Endothelial cell of hepatic sinusoid (primary cell): ENCODE data around the gene AMHR2.
"Not testable (repeated sequence)": the region's sequence is repeated elsewhere in the genome, so short reads cannot be mapped to it uniquely, and the experiment has no call there.

Experiments used
- in situ Hi-C: cut with HindIII; loops from 2 replicates; pipeline ENCODE4 v1.10.0; 2017; ENCODE audit warnings: low sequenced_read_pairs

AMHR2 gene

DNA sequence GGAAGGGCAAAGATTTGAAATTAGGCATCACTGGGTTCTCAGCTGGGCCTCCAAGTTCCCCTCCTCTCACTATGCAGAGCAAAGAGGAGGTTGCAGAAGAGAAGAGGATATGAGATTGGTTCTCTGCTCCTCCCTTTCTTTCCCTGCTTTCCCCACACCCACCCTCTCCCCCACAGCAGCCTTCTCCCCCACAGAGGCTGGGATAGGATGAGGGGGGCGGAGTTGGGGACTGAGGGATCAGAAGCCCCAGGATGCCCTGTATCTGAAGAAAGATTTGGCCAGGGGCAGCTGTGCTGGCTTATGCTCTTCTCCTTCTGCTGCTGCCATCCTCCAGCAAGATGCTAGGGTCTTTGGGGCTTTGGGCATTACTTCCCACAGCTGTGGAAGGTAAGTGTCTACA, at the start of gene AMHR2:
Gene AMHR2 (plus strand): TSS at position 259 of the 400 bp plus-strand sequence. CDS start 80 bp downstream, at position 339.
- in situ Hi-C loops, result loop anchor here (5.0 kb wide), 1 partner anchor 81 kb away; no protein-coding TSS in a partner anchor

DNA sequence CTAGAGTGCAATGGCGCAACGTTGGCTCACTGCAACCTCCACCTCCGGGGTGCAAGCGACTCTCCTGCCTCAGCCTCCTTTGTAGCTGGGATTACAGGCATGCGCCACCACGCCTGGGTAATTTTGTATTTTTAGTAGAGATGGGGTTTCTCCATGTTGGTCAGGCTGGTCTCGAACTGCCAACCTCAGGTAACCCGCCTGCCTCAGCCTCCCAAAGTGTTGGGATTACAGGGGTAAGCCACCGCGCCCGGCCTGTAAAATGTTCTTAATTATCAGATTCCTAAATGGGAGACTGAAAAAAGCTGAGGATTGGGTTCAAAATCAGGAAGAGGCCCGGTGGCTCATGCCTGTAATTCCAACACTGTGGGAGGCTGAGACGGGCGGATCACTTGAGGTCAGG, 49.4 kb upstream of the AMHR2 start:
- in situ Hi-C loops, result not testable (repeated sequence)

DNA sequence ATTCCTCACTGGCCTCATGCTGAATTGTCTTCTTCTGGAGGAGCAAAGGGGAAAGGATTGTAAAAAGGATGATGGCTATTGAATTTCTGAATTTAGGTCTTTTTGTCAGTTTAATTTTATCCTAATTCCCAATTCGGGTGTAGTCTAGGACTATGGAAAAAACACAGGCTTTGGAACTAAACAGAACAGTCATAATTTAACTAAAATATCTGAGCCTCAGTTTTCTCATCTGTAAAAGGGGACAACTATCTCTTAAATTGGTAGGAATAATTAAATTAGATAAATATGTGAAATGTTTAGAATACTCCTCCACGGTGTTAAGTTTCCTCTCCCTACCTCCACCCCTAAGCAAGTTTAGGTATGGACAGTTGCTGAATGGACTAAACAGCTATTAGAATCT, 46.9 kb upstream of the AMHR2 start:
- in situ Hi-C loops, result no loop called here

DNA sequence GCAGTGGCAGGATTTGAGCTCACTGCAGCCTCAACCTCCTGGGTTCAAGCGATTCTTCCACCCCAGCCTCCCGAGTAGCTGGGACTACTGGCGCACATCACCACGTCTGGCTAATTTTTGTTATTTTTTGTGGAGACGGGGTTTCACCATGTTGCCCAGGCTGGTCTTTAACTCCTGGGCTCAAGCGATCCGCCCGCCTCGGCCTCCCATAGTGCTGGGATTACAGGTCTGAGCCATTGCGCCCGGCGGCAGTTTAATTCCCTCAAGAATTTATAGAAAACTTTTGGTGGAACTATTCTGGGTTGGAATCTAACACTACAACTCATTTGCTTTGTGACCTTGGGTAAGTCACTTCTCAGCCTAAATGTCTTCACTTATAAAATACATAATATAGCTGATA, 45.4 kb upstream of the AMHR2 start:
- in situ Hi-C loops, result no loop called here

DNA sequence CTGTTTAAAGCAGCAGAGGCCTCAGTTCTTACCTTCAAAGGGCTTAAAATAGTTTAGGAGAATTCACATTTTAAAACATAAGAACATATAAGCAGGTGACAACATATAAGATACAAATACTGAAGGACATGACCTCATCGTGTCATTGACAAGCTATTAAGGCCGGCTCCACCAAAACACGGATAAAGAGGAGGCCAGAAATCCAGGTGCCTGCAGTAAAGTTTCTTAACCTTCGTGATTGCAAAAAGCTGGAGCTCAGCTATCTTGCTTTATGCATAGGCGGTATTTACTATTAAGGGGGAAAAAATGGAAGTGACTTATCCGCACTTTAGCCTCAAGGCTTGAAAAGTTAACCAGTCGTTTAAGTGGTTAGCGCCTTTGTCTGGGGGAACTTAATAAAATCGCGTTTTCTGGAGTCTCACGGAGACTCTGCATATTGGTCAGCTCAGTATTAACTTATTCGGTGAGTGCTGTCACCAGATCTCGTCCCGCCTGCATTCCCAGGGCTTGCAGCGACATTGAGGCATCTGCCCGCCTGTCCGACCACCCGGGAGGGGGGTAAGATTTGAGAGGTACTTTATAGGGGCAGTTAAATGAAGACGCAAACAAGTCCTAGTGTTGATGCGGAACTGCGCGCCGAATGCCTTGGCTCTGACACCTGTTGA, 44.8 kb upstream of the AMHR2 start:
- in situ Hi-C loops, result no loop called here

DNA sequence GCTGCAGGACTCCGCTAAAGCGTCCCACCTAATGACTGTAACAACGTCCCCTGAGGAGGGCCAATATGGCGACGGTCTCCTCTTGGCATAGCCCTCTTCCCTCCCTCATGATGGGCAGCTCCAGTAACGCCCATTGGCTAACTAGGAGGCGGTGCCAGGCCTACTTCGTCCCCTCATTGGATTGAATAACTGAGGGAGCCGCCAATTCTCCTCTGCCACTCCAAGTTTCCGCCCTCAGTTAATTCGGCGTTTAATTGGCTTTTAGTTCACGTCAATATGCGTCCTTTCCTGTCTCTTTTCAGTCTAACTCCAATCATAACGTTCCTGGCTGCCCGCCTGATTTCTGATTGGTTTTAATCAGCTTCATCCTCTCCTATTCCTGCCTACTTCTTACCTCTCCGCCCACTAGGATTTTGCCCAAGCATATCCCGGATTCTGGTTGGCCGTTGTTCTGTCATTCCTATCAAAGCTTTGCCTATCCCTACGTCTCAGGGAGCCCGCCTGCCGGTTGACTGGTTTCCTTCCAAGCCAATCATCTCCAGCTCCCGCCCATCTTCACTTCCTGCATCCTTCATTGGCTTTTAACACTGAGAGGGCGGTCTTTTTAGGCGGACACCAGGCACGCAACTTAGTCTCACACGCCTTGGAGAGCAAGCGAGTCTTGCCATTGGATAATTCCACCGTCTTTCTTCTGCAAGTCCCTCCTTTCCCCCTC, 44.1 kb upstream of the AMHR2 start:
- in situ Hi-C loops, result no loop called here

DNA sequence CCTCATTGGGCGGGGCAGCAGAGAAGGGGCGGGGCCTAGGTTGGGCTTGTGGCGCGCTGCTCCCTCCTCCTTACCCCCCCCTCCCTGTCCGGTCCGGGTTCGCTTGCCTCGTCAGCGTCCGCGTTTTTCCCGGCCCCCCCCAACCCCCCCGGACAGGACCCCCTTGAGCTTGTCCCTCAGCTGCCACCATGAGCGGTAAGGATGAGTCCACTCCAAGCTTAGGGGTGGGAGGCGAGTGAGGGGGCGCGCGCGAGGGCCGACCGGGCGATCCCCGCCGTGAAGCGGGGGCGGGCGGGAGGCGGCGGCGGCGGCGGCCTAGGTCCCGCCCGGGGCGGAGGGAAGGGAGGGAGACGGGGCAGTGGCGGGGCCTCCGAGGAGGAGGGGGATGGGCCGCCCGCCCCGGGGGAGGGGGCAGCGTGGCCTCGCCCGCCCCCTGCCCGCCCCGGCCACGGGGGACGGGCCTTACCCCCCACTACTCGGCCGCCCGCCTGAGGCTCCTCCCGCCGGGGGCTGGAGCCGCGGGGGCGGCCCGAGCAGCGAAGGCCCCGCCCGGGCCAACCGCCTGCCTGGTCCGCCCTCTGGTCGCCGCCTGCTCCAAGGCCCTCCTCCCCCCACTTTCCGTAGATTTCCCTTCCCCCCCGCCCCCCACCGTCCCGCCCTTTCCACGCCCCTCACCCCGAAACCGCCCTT, 43.4 kb upstream of the AMHR2 start, which contains the start of gene SP1:
Gene SP1 (plus strand): TSS at position 73 of the 690 bp plus-strand sequence. CDS start 116 bp downstream, at position 189.
- in situ Hi-C loops, result no loop called here

DNA sequence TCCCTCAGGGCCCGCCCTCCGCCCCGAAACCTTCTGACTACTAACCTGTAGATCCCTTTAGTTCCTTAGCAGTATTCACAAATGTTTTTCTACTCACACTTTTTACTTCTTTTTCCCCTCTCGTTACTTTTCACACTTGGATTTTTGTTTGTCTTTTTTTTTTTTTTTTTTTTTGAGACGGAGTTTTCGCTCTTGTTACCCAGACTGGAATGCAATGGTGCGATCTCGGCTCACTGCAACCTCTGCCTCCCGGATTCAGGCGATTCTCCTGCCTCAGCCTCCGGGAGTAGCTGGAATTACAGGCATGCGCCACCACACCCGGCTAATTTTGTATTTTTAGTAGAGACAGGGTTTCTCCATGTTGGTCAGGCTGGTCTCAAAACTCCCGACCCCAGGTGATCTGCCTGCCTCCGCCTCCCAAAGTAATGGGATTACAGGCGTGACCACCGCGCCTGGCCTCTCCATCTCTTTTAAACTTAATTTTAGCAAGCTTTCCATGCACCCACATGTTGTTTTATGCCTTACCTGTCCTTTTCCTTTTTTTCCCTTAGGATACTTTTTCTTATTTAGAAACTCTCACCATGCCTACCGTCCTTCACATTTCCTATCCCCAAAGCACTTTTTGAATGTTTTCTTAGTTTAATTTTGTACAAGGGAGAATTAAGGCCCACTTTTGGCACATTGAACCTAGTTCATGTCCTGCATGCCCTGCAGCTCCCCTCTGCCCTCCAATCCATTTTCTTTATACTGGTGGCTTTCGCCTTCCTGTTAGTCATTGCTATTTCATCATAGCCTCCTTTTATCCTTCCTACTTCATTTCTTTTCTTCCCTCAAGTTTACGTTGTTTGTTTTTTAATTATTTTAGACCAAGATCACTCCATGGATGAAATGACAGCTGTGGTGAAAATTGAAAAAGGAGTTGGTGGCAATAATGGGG, 42.6 kb upstream of the AMHR2 start:
- in situ Hi-C loops, result no loop called here

DNA sequence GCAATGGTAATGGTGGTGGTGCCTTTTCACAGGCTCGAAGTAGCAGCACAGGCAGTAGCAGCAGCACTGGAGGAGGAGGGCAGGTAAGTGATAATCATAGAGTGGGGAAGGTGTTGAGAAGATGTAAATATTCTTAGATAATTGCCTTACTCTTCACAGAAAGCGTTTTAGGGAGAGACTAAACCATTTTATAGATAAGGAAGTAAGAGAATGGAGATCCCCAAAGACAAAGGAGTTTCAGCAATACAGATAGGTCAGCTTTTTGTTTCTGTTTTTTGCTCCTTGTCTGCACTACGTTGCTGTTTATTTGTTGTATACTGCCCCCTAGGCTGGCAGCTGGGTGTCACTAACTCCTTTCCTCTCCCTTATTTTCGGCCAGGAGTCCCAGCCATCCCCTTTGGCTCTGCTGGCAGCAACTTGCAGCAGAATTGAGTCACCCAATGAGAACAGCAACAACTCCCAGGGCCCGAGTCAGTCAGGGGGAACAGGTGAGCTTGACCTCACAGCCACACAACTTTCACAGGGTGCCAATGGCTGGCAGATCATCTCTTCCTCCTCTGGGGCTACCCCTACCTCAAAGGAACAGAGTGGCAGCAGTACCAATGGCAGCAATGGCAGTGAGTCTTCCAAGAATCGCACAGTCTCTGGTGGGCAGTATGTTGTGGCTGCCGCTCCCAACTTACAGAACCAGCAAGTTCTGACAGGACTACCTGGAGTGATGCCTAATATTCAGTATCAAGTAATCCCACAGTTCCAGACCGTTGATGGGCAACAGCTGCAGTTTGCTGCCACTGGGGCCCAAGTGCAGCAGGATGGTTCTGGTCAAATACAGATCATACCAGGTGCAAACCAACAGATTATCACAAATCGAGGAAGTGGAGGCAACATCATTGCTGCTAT, 41.7 kb upstream of the AMHR2 start:
- in situ Hi-C loops, result no loop called here

DNA sequence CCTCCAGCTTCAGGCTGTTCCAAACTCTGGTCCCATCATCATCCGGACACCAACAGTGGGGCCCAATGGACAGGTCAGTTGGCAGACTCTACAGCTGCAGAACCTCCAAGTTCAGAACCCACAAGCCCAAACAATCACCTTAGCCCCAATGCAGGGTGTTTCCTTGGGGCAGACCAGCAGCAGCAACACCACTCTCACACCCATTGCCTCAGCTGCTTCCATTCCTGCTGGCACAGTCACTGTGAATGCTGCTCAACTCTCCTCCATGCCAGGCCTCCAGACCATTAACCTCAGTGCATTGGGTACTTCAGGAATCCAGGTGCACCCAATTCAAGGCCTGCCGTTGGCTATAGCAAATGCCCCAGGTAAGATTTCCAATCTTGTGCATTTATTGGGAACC, 40.4 kb upstream of the AMHR2 start:
- in situ Hi-C loops, result no loop called here

DNA sequence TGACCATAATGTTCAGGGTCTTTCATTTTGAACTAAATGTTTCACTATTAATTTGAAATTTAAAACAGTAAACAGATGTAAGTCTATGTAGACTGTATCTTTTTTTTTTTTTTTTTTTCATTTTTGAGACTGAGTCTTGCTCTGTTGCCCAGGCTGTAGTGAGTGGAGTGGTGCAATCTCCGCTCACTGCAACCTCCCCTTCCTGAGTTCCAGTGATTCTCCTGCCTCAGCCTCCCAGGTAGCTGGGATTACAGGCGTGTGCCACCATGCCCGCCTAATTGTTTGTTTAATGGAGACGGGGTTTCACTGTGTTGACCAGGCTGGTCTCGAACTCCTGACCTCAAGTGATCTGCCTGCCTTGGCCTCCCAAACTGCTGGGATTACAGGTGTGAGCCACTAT, 37.3 kb upstream of the AMHR2 start:
- in situ Hi-C loops, result not testable (repeated sequence)

DNA sequence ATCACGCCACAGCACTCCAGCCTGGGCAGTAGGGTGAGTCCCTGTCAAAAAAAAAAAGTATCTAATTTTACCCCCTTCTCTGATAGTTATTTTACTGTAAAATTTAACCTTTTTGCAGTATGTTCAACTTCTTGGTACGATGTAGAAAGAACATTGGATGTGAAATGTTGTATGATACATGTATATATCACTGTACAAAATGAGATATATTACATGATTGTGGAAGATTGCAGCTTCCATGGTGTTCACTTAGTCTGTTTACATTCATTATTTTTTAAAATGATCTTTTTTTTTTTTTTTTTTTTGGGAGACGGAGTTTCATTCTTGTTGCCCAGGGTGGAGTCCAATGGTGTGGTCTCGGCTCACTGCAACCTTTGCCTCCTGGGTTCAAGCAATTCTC, 34.7 kb upstream of the AMHR2 start:
- in situ Hi-C loops, result no loop called here

DNA sequence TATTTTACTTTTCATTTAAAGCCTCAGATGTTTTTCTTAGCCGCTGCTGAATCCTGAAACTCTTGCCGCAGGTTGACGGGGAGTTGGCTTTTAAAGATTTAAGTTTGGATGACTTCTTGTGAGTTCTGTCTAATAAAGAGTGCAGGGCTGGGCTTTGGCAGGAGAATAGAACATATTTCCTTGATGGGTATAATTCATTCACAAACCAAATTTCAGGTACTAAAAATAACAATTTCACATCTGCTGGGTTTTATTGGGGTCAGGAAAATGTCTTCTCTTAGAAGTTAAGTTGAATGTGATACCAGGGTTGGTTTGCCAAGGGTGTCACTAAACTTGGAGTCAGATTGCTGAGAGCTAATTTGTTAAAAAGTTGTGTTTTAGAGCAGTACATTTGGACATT, 34.0 kb upstream of the AMHR2 start:
- in situ Hi-C loops, result no loop called here

DNA sequence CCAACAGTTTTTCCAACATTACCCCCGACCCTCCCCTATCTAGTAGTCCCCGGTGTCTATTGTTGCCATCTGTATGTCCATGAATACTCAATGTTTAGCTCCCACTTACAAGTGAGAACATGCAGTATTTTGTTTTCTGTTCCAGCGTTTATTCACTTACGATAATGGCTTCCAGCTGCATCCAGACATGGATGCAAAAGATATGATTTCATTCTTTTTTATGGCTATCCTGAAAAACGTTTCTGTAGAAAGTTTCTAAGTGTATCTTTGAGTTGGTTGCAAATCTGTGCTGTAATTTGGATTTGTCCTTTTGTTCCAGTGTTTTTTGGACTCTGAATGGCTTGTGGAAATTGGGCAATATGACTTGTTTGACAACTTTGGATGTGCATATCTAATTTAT, 31.9 kb upstream of the AMHR2 start:
- in situ Hi-C loops, result no loop called here

DNA sequence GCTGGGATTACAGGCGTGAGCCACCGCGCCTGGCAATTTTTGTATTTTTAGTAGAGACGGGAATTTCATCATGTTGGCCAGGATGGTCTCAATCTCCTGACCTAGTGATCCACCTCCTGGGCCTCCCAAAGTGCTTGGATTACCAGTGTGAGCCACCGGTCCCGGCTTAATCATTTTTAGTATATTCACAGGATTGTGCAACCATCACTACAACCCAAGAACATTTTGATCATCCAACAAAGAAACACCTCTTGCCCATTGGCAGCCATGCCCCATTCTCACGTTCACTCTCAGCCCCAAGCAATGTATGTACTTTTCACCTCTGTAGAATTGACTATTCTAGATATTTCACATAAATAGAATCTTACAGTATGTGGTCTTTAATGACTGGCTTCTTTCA, 23.8 kb upstream of the AMHR2 start:
- in situ Hi-C loops, result no loop called here

DNA sequence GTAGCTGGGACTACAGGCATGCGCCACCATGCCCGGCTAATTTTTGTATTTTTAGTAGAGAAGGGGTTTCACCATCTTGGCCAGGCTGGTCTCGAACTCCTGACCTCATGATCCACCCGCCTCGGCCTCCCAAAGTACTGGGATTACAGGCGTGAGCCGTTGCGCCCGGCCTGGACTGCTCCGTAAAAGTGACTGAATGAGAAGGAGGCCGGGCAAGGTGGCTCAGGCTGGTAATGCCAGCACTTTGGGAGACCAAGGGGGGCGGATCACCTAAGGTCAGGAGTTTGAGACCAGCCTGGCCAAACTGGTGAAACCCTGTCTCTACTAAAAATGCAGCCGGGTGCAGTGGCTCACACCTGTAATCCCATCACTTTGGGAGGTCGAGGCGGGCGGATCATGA, 21.3 kb upstream of the AMHR2 start:
- in situ Hi-C loops, result not testable (repeated sequence)

DNA sequence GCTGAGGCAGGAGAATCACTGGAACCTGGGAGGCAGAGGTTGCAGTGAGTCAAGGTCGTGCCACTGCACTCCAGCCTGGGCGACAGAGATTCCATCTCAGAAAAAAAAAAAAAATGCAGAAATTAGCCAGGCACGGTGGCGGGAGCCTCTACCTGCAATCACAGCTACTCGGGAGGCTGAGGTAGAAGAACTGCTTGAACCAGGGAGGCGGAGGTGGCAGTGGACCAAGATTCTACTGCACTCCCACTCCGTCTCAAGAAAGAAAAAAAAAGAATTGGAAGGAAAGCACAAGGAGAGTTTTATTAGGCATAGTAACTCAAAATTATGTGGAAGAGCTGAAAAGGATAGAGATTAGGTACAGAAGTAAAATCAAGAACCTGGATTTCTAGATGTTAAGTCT, 20.8 kb upstream of the AMHR2 start:
- in situ Hi-C loops, result no loop called here

DNA sequence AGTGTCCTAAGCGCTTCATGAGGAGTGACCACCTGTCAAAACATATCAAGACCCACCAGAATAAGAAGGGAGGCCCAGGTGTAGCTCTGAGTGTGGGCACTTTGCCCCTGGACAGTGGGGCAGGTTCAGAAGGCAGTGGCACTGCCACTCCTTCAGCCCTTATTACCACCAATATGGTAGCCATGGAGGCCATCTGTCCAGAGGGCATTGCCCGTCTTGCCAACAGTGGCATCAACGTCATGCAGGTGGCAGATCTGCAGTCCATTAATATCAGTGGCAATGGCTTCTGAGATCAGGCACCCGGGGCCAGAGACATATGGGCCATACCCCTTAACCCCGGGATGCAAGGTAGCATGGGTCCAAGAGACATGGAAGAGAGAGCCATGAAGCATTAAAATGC, 12.7 kb upstream of the AMHR2 start:
- in situ Hi-C loops, result no loop called here

DNA sequence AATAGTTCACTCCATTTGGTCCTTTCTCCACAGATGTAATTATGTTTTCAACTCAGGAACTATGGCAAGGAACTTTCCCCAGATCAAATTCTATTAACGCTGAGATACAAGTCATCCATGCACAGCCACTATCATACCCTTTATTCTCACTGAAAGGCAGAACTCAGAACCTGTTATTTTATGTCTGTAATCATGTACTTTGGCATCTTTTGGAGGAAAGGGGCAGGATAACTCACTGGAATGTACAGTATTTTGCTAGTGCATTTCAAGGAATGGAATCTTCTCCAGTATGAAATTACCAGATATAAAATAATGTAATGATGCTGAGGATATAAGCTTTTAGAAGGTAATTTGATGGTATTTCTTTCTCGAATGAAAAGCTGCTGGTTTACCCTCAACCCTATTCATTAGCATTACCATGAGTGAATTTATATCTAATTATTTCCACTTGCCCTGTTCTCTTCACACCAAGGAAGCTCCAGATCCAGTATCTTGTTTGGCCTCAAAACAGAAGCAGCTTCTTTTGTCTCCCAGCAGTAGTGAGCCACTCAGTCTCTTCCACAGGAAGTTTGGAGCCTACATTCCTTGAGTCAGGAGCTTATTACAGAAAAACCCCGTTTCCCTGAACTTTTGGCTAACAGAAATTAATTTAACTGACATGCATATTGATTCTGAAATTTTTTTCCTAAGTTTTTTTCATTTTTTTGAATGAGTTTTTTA, 10.0 kb upstream of the AMHR2 start:
- in situ Hi-C loops, result no loop called here
